ELF-1 (cell line): Measurements from ENCODE around the gene OPN1SW.

ENCODE experiments used
- DNase-seq: peaks from one replicate; pipeline ENCODE4 v3.0.0-alpha.2; 2016; ENCODE audit warnings: low read depth, low spot score

The OPN1SW gene

GRCh38 chr7:128759242-128759641 lies 16.4 kb downstream of the OPN1SW start:
- DNase-seq = no peak

GRCh38 chr7:128758553-128758952 lies 17.0 kb downstream of the OPN1SW start:
- no peak for DNase-seq

GRCh38 chr7:128757203-128757602 lies 18.4 kb downstream of the OPN1SW start:
- no peak for DNase-seq

- DNase-seq = no peak
Observed at GRCh38 chr7:128755819-128756476, 19.6 kb downstream of the OPN1SW start.

GRCh38 chr7:128755075-128755818 lies 20.3 kb downstream of the OPN1SW start:
- no peak for DNase-seq

GRCh38 chr7:128752251-128752650 lies 23.3 kb downstream of the OPN1SW start:
- DNase-seq = no peak

GRCh38 chr7:128747327-128748079 lies 28.1 kb downstream of the OPN1SW start:
- no peak for DNase-seq

- no peak for DNase-seq
Observed at GRCh38 chr7:128745706-128746105, 29.9 kb downstream of the OPN1SW start.

GRCh38 chr7:128744366-128744905 lies 31.2 kb downstream of the OPN1SW start:
- no peak for DNase-seq

- no peak for DNase-seq
Observed at GRCh38 chr7:128743112-128743772, 32.4 kb downstream of the OPN1SW start.

- DNase-seq = no peak
Observed at GRCh38 chr7:128742206-128742605, 33.4 kb downstream of the OPN1SW start.

GRCh38 chr7:128741491-128741890 lies 34.1 kb downstream of the OPN1SW start:
- no peak for DNase-seq

GRCh38 chr7:128740996-128741395 lies 34.6 kb downstream of the OPN1SW start:
- DNase-seq = no peak

- no peak for DNase-seq
Observed at GRCh38 chr7:128739990-128740682, 35.5 kb downstream of the OPN1SW start.

GRCh38 chr7:128739048-128739962 lies 36.3 kb downstream of the OPN1SW start, which contains the start of gene CALU:
Gene CALU, plus strand, starts transcription at chr7:128739359. Its CDS starts 9,225 bp downstream, at chr7:128748584.
- DNase-seq = peak; percentile 98

- DNase-seq = no peak
Observed at GRCh38 chr7:128738570-128739047, 37.0 kb downstream of the OPN1SW start.

GRCh38 chr7:128737867-128738385 lies 37.7 kb downstream of the OPN1SW start:
- DNase-seq = no peak

GRCh38 chr7:128737441-128737840 lies 38.2 kb downstream of the OPN1SW start:
- DNase-seq = no peak

GRCh38 chr7:128735436-128735835 lies 40.2 kb downstream of the OPN1SW start:
- DNase-seq = no peak
